ENCODE results near the gene LRRTM3. TPM values are rescaled to one million over a fixed set of nuclear protein-coding genes. Genes with fewer than 3 reads are reported as not detected.

The LRRTM3 gene
- total and polyA plus RNA-seq, 2 donors: 0.02 to 0.05 TPM

GRCh38 chr10:67036808-67037207 lies 111.0 kb downstream of the LRRTM3 start:
- DNase-seq (ENCODE audit: low read depth in 6 of 9, low spot score in 9 of 9): no peak
- no peaks in the 10 kb centered on the region for H3K27me3 ChIP-seq (ENCODE audit: control insufficient read depth in 2 of 2, insufficient read depth in 1 of 2, low read length in 1 of 2)
- no peaks in the 10 kb centered on the region for H3K36me3 ChIP-seq (ENCODE audit: control insufficient read depth in 2 of 2, insufficient read depth in 2 of 2, low read length in 1 of 2)
- H3K9me3 ChIP-seq (ENCODE audit: control insufficient read depth in 2 of 2, insufficient read depth in 1 of 2, low read length in 1 of 2): no peaks in the 10 kb centered on the region
- no peak overlapping the region for H3K27ac ChIP-seq (ENCODE audit: low read depth in 1 of 2, low read length in 1 of 2)
- WGBS: 84% methylated on average over 2 of the region's 2 CpGs
- no peak overlapping the region for H3K4me3 ChIP-seq (ENCODE audit: low read length in 2 of 2)
- H3K4me1 ChIP-seq (ENCODE audit: control insufficient read depth in 2 of 2, insufficient read depth in 2 of 2, low read length in 2 of 2): no peaks in the 10 kb centered on the region

DNA sequence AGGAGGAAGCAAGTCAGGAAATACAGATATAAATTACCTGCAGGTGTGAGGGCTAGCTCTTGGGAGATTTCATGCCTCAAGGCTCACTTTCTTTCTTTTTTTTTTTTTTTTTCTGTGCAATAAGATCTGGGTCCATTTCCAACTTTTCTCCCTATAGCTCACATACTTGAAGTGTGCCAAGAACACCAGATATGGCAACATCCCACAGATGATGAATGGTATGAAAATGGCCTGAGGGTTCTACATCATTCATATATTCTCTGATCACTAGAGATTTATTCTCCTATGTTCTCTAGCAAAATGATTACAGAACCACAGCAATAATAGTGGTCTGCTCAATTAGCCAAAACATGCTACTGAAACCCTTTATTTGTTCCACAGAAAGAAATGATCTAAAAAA lies 117.2 kb downstream of the LRRTM3 start:
- no peaks in the 10 kb centered on the region for H3K27me3 ChIP-seq (ENCODE audit: control insufficient read depth in 2 of 2, insufficient read depth in 1 of 2, low read length in 1 of 2)
- H3K36me3 ChIP-seq (ENCODE audit: control insufficient read depth in 2 of 2, insufficient read depth in 2 of 2, low read length in 1 of 2): no peaks in the 10 kb centered on the region
- H3K9me3 ChIP-seq (ENCODE audit: control insufficient read depth in 2 of 2, insufficient read depth in 1 of 2, low read length in 1 of 2): peaks cover 0 to 3% of the 10 kb centered on the region in 2 donors
- DNase-seq (ENCODE audit: low read depth in 6 of 9, low spot score in 9 of 9): no peak
- H3K27ac ChIP-seq (ENCODE audit: low read depth in 1 of 2, low read length in 1 of 2): no peak overlapping the region
- H3K4me1 ChIP-seq (ENCODE audit: control insufficient read depth in 2 of 2, insufficient read depth in 2 of 2, low read length in 2 of 2): no peaks in the 10 kb centered on the region
- H3K4me3 ChIP-seq (ENCODE audit: low read length in 2 of 2): no peak overlapping the region

GRCh38 chr10:67045404-67045803 lies 119.6 kb downstream of the LRRTM3 start:
- H3K4me1 ChIP-seq (ENCODE audit: control insufficient read depth in 2 of 2, insufficient read depth in 2 of 2, low read length in 2 of 2): no peaks in the 10 kb centered on the region
- H3K27me3 ChIP-seq (ENCODE audit: control insufficient read depth in 2 of 2, insufficient read depth in 1 of 2, low read length in 1 of 2): no peaks in the 10 kb centered on the region
- 96% methylated on average over 22 of the region's 22 CpGs for WGBS
- peaks cover 0 to 3% of the 10 kb centered on the region in 2 donors for H3K9me3 ChIP-seq (ENCODE audit: control insufficient read depth in 2 of 2, insufficient read depth in 1 of 2, low read length in 1 of 2)
- no peak overlapping the region for H3K27ac ChIP-seq (ENCODE audit: low read depth in 1 of 2, low read length in 1 of 2)
- no peak for DNase-seq (ENCODE audit: low read depth in 6 of 9, low spot score in 9 of 9)
- no peak overlapping the region for H3K4me3 ChIP-seq (ENCODE audit: low read length in 2 of 2)
- no peaks in the 10 kb centered on the region for H3K36me3 ChIP-seq (ENCODE audit: control insufficient read depth in 2 of 2, insufficient read depth in 2 of 2, low read length in 1 of 2)

- Histone ChIP-seq H3K4me3 (ENCODE audit: low read length in 2 of 2) (no peak overlapping the region), H3K4me1 (ENCODE audit: control insufficient read depth in 2 of 2, insufficient read depth in 2 of 2, low read length in 2 of 2) (no peaks in the 10 kb centered on the region)
- 97% methylated on average over 3 of the region's 3 CpGs for WGBS
These were observed 120.7 kb downstream of the LRRTM3 start for GRCh38 chr10:67046507-67046906.

GRCh38 chr10:67049988-67050387 lies 124.2 kb downstream of the LRRTM3 start:
- Histone ChIP-seq H3K9me3 (ENCODE audit: control insufficient read depth in 2 of 2, insufficient read depth in 1 of 2, low read length in 1 of 2) (peaks cover 0 to 3% of the 10 kb centered on the region in 2 donors), H3K4me1 (ENCODE audit: control insufficient read depth in 2 of 2, insufficient read depth in 2 of 2, low read length in 2 of 2) (no peaks in the 10 kb centered on the region)

More at GRCh38 chr10:67046507-67046906, 120.7 kb downstream of the LRRTM3 start:
- no peak overlapping the region for H3K27ac ChIP-seq (ENCODE audit: low read depth in 1 of 2, low read length in 1 of 2)
- no peaks in the 10 kb centered on the region for H3K36me3 ChIP-seq (ENCODE audit: control insufficient read depth in 2 of 2, insufficient read depth in 2 of 2, low read length in 1 of 2)
- no peak for DNase-seq (ENCODE audit: low read depth in 6 of 9, low spot score in 9 of 9)
- H3K9me3 ChIP-seq (ENCODE audit: control insufficient read depth in 2 of 2, insufficient read depth in 1 of 2, low read length in 1 of 2): peaks cover 0 to 3% of the 10 kb centered on the region in 2 donors
- H3K27me3 ChIP-seq (ENCODE audit: control insufficient read depth in 2 of 2, insufficient read depth in 1 of 2, low read length in 1 of 2): no peaks in the 10 kb centered on the region

GRCh38 chr10:67050415-67050814 lies 124.6 kb downstream of the LRRTM3 start:
- Histone ChIP-seq H3K27ac (ENCODE audit: low read depth in 1 of 2, low read length in 1 of 2) (no peak overlapping the region), H3K4me1 (ENCODE audit: control insufficient read depth in 2 of 2, insufficient read depth in 2 of 2, low read length in 2 of 2) (no peaks in the 10 kb centered on the region), H3K9me3 (ENCODE audit: control insufficient read depth in 2 of 2, insufficient read depth in 1 of 2, low read length in 1 of 2) (peaks cover 0 to 1% of the 10 kb centered on the region in 2 donors), H3K4me3 (ENCODE audit: low read length in 2 of 2) (no peak overlapping the region), H3K27me3 (ENCODE audit: control insufficient read depth in 2 of 2, insufficient read depth in 1 of 2, low read length in 1 of 2) (no peaks in the 10 kb centered on the region), H3K36me3 (ENCODE audit: control insufficient read depth in 2 of 2, insufficient read depth in 2 of 2, low read length in 1 of 2) (no peaks in the 10 kb centered on the region)
- DNase-seq (ENCODE audit: low read depth in 6 of 9, low spot score in 9 of 9): no peak
- WGBS: 80% methylated on average over 5 of the region's 5 CpGs

More at GRCh38 chr10:67049988-67050387, 124.2 kb downstream of the LRRTM3 start:
- no peak for DNase-seq (ENCODE audit: low read depth in 6 of 9, low spot score in 9 of 9)
- no peaks in the 10 kb centered on the region for H3K36me3 ChIP-seq (ENCODE audit: control insufficient read depth in 2 of 2, insufficient read depth in 2 of 2, low read length in 1 of 2)
- no peak overlapping the region for H3K27ac ChIP-seq (ENCODE audit: low read depth in 1 of 2, low read length in 1 of 2)
- 91% methylated on average over 3 of the region's 3 CpGs for WGBS
- no peak overlapping the region for H3K4me3 ChIP-seq (ENCODE audit: low read length in 2 of 2)
- H3K27me3 ChIP-seq (ENCODE audit: control insufficient read depth in 2 of 2, insufficient read depth in 1 of 2, low read length in 1 of 2): no peaks in the 10 kb centered on the region

GRCh38 chr10:67072654-67073053 lies 146.8 kb downstream of the LRRTM3 start:
- H3K27me3 ChIP-seq (ENCODE audit: control insufficient read depth in 2 of 2, insufficient read depth in 1 of 2, low read length in 1 of 2): no peaks in the 10 kb centered on the region
- H3K36me3 ChIP-seq (ENCODE audit: control insufficient read depth in 2 of 2, insufficient read depth in 2 of 2, low read length in 1 of 2): no peaks in the 10 kb centered on the region
- H3K4me3 ChIP-seq (ENCODE audit: low read length in 2 of 2): no peak overlapping the region
- no peaks in the 10 kb centered on the region for H3K9me3 ChIP-seq (ENCODE audit: control insufficient read depth in 2 of 2, insufficient read depth in 1 of 2, low read length in 1 of 2)
- H3K27ac ChIP-seq (ENCODE audit: low read depth in 1 of 2, low read length in 1 of 2): no peak overlapping the region
- DNase-seq (ENCODE audit: low read depth in 6 of 9, low spot score in 9 of 9): no peak
- WGBS: 95% methylated on average over 1 of the region's 1 CpG
- no peaks in the 10 kb centered on the region for H3K4me1 ChIP-seq (ENCODE audit: control insufficient read depth in 2 of 2, insufficient read depth in 2 of 2, low read length in 2 of 2)

- Histone ChIP-seq H3K9me3 (ENCODE audit: control insufficient read depth in 2 of 2, insufficient read depth in 1 of 2, low read length in 1 of 2) (no peaks in the 10 kb centered on the region), H3K4me3 (ENCODE audit: low read length in 2 of 2) (no peak overlapping the region), H3K4me1 (ENCODE audit: control insufficient read depth in 2 of 2, insufficient read depth in 2 of 2, low read length in 2 of 2) (no peaks in the 10 kb centered on the region), H3K27me3 (ENCODE audit: control insufficient read depth in 2 of 2, insufficient read depth in 1 of 2, low read length in 1 of 2) (no peaks in the 10 kb centered on the region), H3K27ac (ENCODE audit: low read depth in 1 of 2, low read length in 1 of 2) (no peak overlapping the region), H3K36me3 (ENCODE audit: control insufficient read depth in 2 of 2, insufficient read depth in 2 of 2, low read length in 1 of 2) (no peaks in the 10 kb centered on the region)
- 70% methylated on average over 4 of the region's 4 CpGs for WGBS
- DNase-seq (ENCODE audit: low read depth in 6 of 9, low spot score in 9 of 9): no peak
These were observed 149.7 kb downstream of the LRRTM3 start for GRCh38 chr10:67075491-67075971.

DNA sequence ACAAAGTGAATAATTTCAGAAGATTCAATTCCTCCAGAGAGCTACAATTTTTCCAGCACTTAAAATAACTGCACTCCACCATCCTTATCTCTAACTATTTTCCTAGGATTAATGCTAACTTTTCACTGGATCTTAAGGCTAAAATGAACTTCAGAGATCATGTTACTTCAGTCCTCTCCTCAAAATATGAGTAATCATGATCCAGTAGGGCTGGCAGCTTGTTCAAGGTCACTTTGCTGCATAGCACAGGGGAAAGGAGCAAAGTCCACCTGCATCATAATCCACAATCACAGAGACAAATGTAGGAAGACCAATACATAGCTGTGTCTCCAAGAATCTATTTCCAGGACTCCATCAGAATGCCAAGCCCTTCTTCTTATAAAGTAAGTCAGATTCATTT lies 150.3 kb downstream of the LRRTM3 start:
- Histone ChIP-seq H3K27me3 (ENCODE audit: control insufficient read depth in 2 of 2, insufficient read depth in 1 of 2, low read length in 1 of 2) (no peaks in the 10 kb centered on the region), H3K4me1 (ENCODE audit: control insufficient read depth in 2 of 2, insufficient read depth in 2 of 2, low read length in 2 of 2) (no peaks in the 10 kb centered on the region), H3K9me3 (ENCODE audit: control insufficient read depth in 2 of 2, insufficient read depth in 1 of 2, low read length in 1 of 2) (no peaks in the 10 kb centered on the region), H3K27ac (ENCODE audit: low read depth in 1 of 2, low read length in 1 of 2) (no peak overlapping the region), H3K36me3 (ENCODE audit: control insufficient read depth in 2 of 2, insufficient read depth in 2 of 2, low read length in 1 of 2) (no peaks in the 10 kb centered on the region), H3K4me3 (ENCODE audit: low read length in 2 of 2) (no peak overlapping the region)
- no peak for DNase-seq (ENCODE audit: low read depth in 6 of 9, low spot score in 9 of 9)

- no peak for DNase-seq (ENCODE audit: low read depth in 6 of 9, low spot score in 9 of 9)
- H3K4me3 ChIP-seq (ENCODE audit: low read length in 2 of 2): no peak overlapping the region
- H3K36me3 ChIP-seq (ENCODE audit: control insufficient read depth in 2 of 2, insufficient read depth in 2 of 2, low read length in 1 of 2): no peaks in the 10 kb centered on the region
- no peaks in the 10 kb centered on the region for H3K4me1 ChIP-seq (ENCODE audit: control insufficient read depth in 2 of 2, insufficient read depth in 2 of 2, low read length in 2 of 2)
- H3K27ac ChIP-seq (ENCODE audit: low read depth in 1 of 2, low read length in 1 of 2): no peak overlapping the region
- WGBS: 95% methylated on average over 1 of the region's 1 CpG
- H3K27me3 ChIP-seq (ENCODE audit: control insufficient read depth in 2 of 2, insufficient read depth in 1 of 2, low read length in 1 of 2): no peaks in the 10 kb centered on the region
- no peaks in the 10 kb centered on the region for H3K9me3 ChIP-seq (ENCODE audit: control insufficient read depth in 2 of 2, insufficient read depth in 1 of 2, low read length in 1 of 2)
These were observed 151.5 kb downstream of the LRRTM3 start for GRCh38 chr10:67077376-67077775.
